Suppressor macrophage treated with lipopolysaccharide for 4 hours (primary cell): ENCODE measurements around the gene ZNF219.
"Not testable (repeated sequence)": the region's sequence is repeated elsewhere in the genome, so short reads cannot be mapped to it uniquely, and the experiment has no call there.

Experiments
- DNase-seq: peaks from one replicate; pipeline ENCODE4 v3.0.0-alpha.2; 2020

The ZNF219 gene

DNA sequence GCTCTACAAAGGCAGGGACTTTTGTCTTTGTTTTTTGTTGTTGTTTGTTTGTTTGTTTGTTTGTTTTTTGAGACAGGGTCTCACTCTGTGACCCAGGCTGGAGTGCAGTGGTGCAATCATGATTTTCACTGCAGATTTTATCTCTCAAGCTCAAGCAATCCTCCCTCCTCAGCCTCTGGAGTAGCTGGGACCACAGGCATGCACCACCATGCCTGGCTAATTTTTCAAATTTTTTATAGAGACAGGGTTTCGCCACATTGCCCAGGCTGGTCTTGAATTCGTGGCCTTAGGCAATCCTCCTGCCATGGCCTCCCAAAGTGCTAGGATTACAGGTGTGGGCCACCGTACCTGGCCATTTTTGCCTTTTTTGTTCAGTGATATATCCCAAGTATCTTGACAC is 57.5 kb downstream of the ZNF219 start:
- DNase-seq, result not testable (repeated sequence)

DNA sequence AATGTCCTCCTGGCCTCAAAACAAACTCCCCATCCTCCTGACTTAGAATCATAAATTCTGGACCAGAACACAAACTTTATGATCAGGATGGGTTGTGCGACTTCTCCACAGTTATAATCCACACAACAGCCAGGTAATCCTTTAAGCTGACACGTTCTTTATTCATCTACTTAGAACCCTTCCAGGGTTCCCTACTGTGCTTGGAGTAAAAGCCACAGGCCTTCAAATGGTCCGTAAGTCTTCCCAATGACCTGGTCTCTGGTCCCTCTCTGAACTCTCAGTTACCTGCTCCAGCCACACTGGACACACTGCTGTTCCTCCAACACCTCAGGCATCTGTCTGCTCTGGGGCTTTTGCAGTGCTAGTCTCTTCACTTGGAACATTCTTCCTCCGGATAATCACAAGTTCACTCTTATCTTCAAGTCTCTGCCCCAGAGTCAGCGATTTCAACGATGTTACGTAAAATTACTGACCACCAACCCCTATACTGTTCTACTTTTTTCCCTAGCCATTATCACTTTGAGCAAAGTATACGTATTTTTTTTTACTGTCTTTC is 58.0 kb downstream of the ZNF219 start:
- DNase-seq, result no peak
